ENCODE data around the gene BDH1.

- no peak for TF ChIP-seq CTCF (IDR thresholded peaks at IDR 0.05; ENCODE audit: borderline replicate concordance, extremely low read depth, low read length, poor library complexity, severe bottlenecking)
- TF ChIP-seq EZH2 (IDR thresholded peaks at IDR 0.05; ENCODE audit: borderline replicate concordance, low read depth, low read length, severe bottlenecking), result no peak
These were observed 62.7 kb downstream of the BDH1 start for GRCh38 chr3:197493049-197493448.

All from DND-41 (cell line).